GM23338 (cell line): ENCODE data around the gene ARSB. TPM values are rescaled to one million over a fixed set of nuclear protein-coding genes. Genes with fewer than 3 reads are reported as not detected.

Experiments used
- ATAC-seq: fragments of 200-7000 bp; cut with Tn5 transposase; 3 replicates; pipeline ENCODE4 v1.9.1; 2020
- DNase-seq: peaks from one replicate; pipeline ENCODE4 v3.0.0-alpha.2; 2015; ENCODE audit warnings: low spot score
- H2AFZ ChIP-seq: fragments of 200-600 bp; sonication (generic); 2 replicates; pipeline ENCODE4 v1.8.0; 2016; ENCODE audit warnings: antibody characterized with exemption, mild to moderate bottlenecking, moderate library complexity
- H3F3A ChIP-seq: fragments of 200-600 bp; sonication (generic); replicated peaks from 2 replicates; pipeline ENCODE4 v1.8.0; 2017; ENCODE audit warnings: antibody characterized with exemption, mixed run types, low read depth
- H3K27ac ChIP-seq: fragments of 200-600 bp; sonication (generic); 2 replicates; pipeline ENCODE4 v1.6.1; 2016; ENCODE audit warnings: low read depth
- H3K27me3 ChIP-seq: fragments of 200-600 bp; sonication (generic); 2 replicates; pipeline ENCODE4 v1.8.0; 2016; ENCODE audit warnings: mild to moderate bottlenecking, mixed run types, moderate library complexity; ENCODE audit not compliant: insufficient read depth
- H3K36me3 ChIP-seq: fragments of 200-600 bp; sonication (generic); 2 replicates; pipeline ENCODE4 v1.8.0; 2016; ENCODE audit warnings: mild to moderate bottlenecking; ENCODE audit not compliant: insufficient read depth
- H3K4me1 ChIP-seq: fragments of 200-600 bp; sonication (generic); 2 replicates; pipeline ENCODE4 v1.8.0; 2016; ENCODE audit warnings: mild to moderate bottlenecking, moderate library complexity; ENCODE audit not compliant: insufficient read depth
- H3K4me2 ChIP-seq: fragments of 200-600 bp; sonication (generic); 2 replicates; pipeline ENCODE4 v1.7.1; 2017; ENCODE audit warnings: mixed run types
- H3K4me3 ChIP-seq: fragments of 200-600 bp; sonication (generic); 2 replicates; pipeline ENCODE4 v1.6.1; 2016; ENCODE audit warnings: mixed run types
- H3K79me2 ChIP-seq: fragments of 200-600 bp; sonication (generic); replicated peaks from 2 replicates; pipeline ENCODE4 v1.8.0; 2017; ENCODE audit warnings: mild to moderate bottlenecking; ENCODE audit not compliant: insufficient read depth
- H3K9me2 ChIP-seq: fragments of 200-600 bp; sonication (generic); 2 replicates; pipeline ENCODE4 v1.8.0; 2017; ENCODE audit not compliant: insufficient read depth
- H4K20me1 ChIP-seq: fragments of 200-600 bp; sonication (generic); replicated peaks from 2 replicates; pipeline ENCODE4 v1.8.0; 2017; ENCODE audit warnings: mild to moderate bottlenecking; ENCODE audit not compliant: insufficient read depth
- H3K27ac Mint-ChIP-seq: 2 replicates; pipeline ENCODE4 v1.8.0; 2020; ENCODE audit warnings: inconsistent platforms, mild to moderate bottlenecking, moderate library complexity, mixed read lengths
- H3K27me3 Mint-ChIP-seq: 3 replicates; pipeline ENCODE4 v1.8.0; 2022; ENCODE audit warnings: low read depth, mild to moderate bottlenecking, moderate library complexity, mixed read lengths, inconsistent platforms; ENCODE audit not compliant: insufficient read depth, poor library complexity
- H3K36me3 Mint-ChIP-seq: 3 replicates; pipeline ENCODE4 v1.8.0; 2021; ENCODE audit warnings: low read depth, mild to moderate bottlenecking, inconsistent platforms, moderate library complexity, mixed read lengths
- H3K4me1 Mint-ChIP-seq: 3 replicates; pipeline ENCODE4 v1.8.0; 2020; ENCODE audit warnings: mild to moderate bottlenecking, inconsistent platforms, mixed read lengths
- H3K4me3 Mint-ChIP-seq: 3 replicates; pipeline ENCODE4 v1.8.0; 2021; ENCODE audit warnings: moderate library complexity, mild to moderate bottlenecking, inconsistent platforms, mixed read lengths
- H3K9me3 Mint-ChIP-seq: 3 replicates; pipeline ENCODE4 v1.8.0; 2020; ENCODE audit warnings: moderate library complexity, mild to moderate bottlenecking, inconsistent platforms, mixed read lengths
- CREB1 ChIP-seq: fragments of 250-450 bp; sonication (Bioruptor Pico); IDR thresholded peaks from 2 replicates; pipeline ENCODE4 v1.5.0; 2020; ENCODE audit warnings: low read depth, mild to moderate bottlenecking, moderate library complexity
- EZH2 ChIP-seq: fragments of 200-600 bp; sonication (generic); IDR thresholded peaks from one replicate; pipeline ENCODE4 v1.8.0; 2017; ENCODE audit warnings: antibody characterized with exemption, mild to moderate bottlenecking, low read depth; ENCODE audit not compliant: unreplicated experiment
- EZH2phosphoT487 ChIP-seq: fragments of 200-600 bp; sonication (generic); IDR thresholded peaks from one replicate; pipeline ENCODE4 v1.8.1; 2018; ENCODE audit warnings: antibody characterized with exemption; ENCODE audit not compliant: unreplicated experiment
- JUNB ChIP-seq: IDR thresholded peaks from one replicate; pipeline ENCODE4 v1.6.1; 2016; ENCODE audit warnings: antibody characterized with exemption; ENCODE audit not compliant: unreplicated experiment
- NANOG ChIP-seq: IDR thresholded peaks from 2 replicates; pipeline ENCODE4 v1.6.1; 2016; ENCODE audit warnings: antibody characterized with exemption, borderline replicate concordance
- POLR2AphosphoS5 ChIP-seq: IDR thresholded peaks from 2 replicates; pipeline ENCODE4 v1.6.1; 2016; ENCODE audit warnings: antibody characterized with exemption, low read depth
- STAT1 ChIP-seq: IDR thresholded peaks from one replicate; pipeline ENCODE4 v1.6.1; 2016; ENCODE audit warnings: antibody characterized with exemption; ENCODE audit not compliant: unreplicated experiment
- ZNF114 ChIP-seq: fragments of 250-450 bp; sonication (Bioruptor Pico); IDR thresholded peaks from 2 replicates; pipeline ENCODE4 v1.5.0; 2020; ENCODE audit warnings: mild to moderate bottlenecking, moderate library complexity
- ZNF331 ChIP-seq: fragments of 250-450 bp; sonication (Bioruptor Pico); IDR thresholded peaks from 2 replicates; pipeline ENCODE4 v1.5.0; 2020; ENCODE audit warnings: low read depth, mild to moderate bottlenecking, moderate library complexity
- polyA plus RNA-seq: library from polyadenylated mRNA; unstranded; fragments of >200 nt; fragmentation: Nextera tagmentation; extraction: Ambion mirVana; gene quantifications from 2 replicates; pipeline ENCODE4 v1.2.1, GENCODE V29; 2016
- total RNA-seq: library from RNA; depleted of rRNA; stranded (reverse); fragments of >200 nt; shearing (Covaris generic); gene quantifications from 2 replicates; pipeline ENCODE4 v1.2.3, GENCODE V29; 2014
- TF ChIP-seq, protein P1 (sequence below): IDR thresholded peaks from one replicate; pipeline ENCODE4 v1.6.1; 2018; ENCODE audit warnings: antibody characterized with exemption; ENCODE audit not compliant: unreplicated experiment
- TF ChIP-seq, protein P2 (sequence below): IDR thresholded peaks from 2 replicates; pipeline ENCODE4 v1.6.1; 2016; ENCODE audit warnings: antibody characterized with exemption
- TF ChIP-seq, protein P3 (sequence below), 2 experiments: fragments of 200-600 bp in 1 of 2; sonication (generic) in 1 of 2; conservative IDR thresholded peaks; 2 replicates each; pipeline versions ENCODE4 v1.5.1 to v1.6.1; 2016 to 2017; ENCODE audit warnings: antibody characterized with exemption in 2 of 2, low read depth in 2 of 2, mild to moderate bottlenecking in 2 of 2, moderate library complexity in 1 of 2
- TF ChIP-seq, protein P4 (sequence below): fragments of 250-450 bp; sonication (Bioruptor Pico); IDR thresholded peaks from 2 replicates; pipeline ENCODE4 v1.5.0; 2020; ENCODE audit warnings: mild to moderate bottlenecking, moderate library complexity

The ARSB gene
- total and polyA plus RNA-seq, 2 experiments from 2014 or later = 7.4 to 24.6 TPM

DNA sequence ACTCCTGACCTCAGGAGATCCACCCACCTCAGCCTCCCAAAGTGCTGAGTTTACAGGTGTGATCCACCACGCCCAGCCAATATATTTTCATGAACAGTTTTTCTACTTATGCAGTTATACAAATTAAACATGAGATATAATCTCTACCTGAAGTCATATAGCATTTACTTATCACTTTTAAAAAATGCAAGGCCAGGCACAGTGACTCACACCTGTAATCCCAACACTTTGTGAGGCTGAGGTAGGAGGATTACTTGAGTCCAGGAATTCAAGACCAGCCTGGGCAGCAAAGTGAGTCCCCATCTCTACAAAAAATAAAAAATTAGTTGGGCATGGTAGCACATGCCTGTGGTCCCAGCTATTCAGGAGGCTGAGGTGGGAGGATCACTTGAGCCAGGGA, 171.8 kb downstream of the ARSB start:
- H4K20me1 ChIP-seq = no peaks in the 10 kb centered on the region
- no peak overlapping the region for H3K4me3 ChIP-seq
- H3K9me2 ChIP-seq = no peaks in the 10 kb centered on the region
- Mint-ChIP-seq H3K4me3 (no peak overlapping the region), H3K36me3 (no peaks in the 10 kb centered on the region), H3K9me3 (no peaks in the 10 kb centered on the region), H3K4me1 (peaks cover 14% of the 10 kb centered on the region), H3K27ac (no peak overlapping the region), H3K27me3 (peaks cover 3% of the 10 kb centered on the region)
- no peaks in the 10 kb centered on the region for H3K36me3 ChIP-seq
- no peak overlapping the region for H3K27ac ChIP-seq
- H3K79me2 ChIP-seq = no peaks in the 10 kb centered on the region
- no peak for ATAC-seq
- DNase-seq = no peak
- no peak for TF ChIP-seq POLR2AphosphoS5
- TF ChIP-seq, protein P1, sequence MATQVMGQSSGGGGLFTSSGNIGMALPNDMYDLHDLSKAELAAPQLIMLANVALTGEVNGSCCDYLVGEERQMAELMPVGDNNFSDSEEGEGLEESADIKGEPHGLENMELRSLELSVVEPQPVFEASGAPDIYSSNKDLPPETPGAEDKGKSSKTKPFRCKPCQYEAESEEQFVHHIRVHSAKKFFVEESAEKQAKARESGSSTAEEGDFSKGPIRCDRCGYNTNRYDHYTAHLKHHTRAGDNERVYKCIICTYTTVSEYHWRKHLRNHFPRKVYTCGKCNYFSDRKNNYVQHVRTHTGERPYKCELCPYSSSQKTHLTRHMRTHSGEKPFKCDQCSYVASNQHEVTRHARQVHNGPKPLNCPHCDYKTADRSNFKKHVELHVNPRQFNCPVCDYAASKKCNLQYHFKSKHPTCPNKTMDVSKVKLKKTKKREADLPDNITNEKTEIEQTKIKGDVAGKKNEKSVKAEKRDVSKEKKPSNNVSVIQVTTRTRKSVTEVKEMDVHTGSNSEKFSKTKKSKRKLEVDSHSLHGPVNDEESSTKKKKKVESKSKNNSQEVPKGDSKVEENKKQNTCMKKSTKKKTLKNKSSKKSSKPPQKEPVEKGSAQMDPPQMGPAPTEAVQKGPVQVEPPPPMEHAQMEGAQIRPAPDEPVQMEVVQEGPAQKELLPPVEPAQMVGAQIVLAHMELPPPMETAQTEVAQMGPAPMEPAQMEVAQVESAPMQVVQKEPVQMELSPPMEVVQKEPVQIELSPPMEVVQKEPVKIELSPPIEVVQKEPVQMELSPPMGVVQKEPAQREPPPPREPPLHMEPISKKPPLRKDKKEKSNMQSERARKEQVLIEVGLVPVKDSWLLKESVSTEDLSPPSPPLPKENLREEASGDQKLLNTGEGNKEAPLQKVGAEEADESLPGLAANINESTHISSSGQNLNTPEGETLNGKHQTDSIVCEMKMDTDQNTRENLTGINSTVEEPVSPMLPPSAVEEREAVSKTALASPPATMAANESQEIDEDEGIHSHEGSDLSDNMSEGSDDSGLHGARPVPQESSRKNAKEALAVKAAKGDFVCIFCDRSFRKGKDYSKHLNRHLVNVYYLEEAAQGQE = no peak
- TF ChIP-seq, protein P2, sequence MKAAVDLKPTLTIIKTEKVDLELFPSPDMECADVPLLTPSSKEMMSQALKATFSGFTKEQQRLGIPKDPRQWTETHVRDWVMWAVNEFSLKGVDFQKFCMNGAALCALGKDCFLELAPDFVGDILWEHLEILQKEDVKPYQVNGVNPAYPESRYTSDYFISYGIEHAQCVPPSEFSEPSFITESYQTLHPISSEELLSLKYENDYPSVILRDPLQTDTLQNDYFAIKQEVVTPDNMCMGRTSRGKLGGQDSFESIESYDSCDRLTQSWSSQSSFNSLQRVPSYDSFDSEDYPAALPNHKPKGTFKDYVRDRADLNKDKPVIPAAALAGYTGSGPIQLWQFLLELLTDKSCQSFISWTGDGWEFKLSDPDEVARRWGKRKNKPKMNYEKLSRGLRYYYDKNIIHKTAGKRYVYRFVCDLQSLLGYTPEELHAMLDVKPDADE = no peak
- TF ChIP-seq JUNB = no peak
- no peak for TF ChIP-seq NANOG
- TF ChIP-seq EZH2 = no peak
- TF ChIP-seq CREB1 (CRISPR knock-in tag) = no peak
- TF ChIP-seq EZH2phosphoT487 = no peak
- TF ChIP-seq, protein P3, sequence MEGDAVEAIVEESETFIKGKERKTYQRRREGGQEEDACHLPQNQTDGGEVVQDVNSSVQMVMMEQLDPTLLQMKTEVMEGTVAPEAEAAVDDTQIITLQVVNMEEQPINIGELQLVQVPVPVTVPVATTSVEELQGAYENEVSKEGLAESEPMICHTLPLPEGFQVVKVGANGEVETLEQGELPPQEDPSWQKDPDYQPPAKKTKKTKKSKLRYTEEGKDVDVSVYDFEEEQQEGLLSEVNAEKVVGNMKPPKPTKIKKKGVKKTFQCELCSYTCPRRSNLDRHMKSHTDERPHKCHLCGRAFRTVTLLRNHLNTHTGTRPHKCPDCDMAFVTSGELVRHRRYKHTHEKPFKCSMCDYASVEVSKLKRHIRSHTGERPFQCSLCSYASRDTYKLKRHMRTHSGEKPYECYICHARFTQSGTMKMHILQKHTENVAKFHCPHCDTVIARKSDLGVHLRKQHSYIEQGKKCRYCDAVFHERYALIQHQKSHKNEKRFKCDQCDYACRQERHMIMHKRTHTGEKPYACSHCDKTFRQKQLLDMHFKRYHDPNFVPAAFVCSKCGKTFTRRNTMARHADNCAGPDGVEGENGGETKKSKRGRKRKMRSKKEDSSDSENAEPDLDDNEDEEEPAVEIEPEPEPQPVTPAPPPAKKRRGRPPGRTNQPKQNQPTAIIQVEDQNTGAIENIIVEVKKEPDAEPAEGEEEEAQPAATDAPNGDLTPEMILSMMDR (conservative IDR thresholded peaks at IDR 0.05; ENCODE audit: low read depth in 2 of 2) = no peak
- TF ChIP-seq ZNF114 = no peak
- TF ChIP-seq, protein P4, sequence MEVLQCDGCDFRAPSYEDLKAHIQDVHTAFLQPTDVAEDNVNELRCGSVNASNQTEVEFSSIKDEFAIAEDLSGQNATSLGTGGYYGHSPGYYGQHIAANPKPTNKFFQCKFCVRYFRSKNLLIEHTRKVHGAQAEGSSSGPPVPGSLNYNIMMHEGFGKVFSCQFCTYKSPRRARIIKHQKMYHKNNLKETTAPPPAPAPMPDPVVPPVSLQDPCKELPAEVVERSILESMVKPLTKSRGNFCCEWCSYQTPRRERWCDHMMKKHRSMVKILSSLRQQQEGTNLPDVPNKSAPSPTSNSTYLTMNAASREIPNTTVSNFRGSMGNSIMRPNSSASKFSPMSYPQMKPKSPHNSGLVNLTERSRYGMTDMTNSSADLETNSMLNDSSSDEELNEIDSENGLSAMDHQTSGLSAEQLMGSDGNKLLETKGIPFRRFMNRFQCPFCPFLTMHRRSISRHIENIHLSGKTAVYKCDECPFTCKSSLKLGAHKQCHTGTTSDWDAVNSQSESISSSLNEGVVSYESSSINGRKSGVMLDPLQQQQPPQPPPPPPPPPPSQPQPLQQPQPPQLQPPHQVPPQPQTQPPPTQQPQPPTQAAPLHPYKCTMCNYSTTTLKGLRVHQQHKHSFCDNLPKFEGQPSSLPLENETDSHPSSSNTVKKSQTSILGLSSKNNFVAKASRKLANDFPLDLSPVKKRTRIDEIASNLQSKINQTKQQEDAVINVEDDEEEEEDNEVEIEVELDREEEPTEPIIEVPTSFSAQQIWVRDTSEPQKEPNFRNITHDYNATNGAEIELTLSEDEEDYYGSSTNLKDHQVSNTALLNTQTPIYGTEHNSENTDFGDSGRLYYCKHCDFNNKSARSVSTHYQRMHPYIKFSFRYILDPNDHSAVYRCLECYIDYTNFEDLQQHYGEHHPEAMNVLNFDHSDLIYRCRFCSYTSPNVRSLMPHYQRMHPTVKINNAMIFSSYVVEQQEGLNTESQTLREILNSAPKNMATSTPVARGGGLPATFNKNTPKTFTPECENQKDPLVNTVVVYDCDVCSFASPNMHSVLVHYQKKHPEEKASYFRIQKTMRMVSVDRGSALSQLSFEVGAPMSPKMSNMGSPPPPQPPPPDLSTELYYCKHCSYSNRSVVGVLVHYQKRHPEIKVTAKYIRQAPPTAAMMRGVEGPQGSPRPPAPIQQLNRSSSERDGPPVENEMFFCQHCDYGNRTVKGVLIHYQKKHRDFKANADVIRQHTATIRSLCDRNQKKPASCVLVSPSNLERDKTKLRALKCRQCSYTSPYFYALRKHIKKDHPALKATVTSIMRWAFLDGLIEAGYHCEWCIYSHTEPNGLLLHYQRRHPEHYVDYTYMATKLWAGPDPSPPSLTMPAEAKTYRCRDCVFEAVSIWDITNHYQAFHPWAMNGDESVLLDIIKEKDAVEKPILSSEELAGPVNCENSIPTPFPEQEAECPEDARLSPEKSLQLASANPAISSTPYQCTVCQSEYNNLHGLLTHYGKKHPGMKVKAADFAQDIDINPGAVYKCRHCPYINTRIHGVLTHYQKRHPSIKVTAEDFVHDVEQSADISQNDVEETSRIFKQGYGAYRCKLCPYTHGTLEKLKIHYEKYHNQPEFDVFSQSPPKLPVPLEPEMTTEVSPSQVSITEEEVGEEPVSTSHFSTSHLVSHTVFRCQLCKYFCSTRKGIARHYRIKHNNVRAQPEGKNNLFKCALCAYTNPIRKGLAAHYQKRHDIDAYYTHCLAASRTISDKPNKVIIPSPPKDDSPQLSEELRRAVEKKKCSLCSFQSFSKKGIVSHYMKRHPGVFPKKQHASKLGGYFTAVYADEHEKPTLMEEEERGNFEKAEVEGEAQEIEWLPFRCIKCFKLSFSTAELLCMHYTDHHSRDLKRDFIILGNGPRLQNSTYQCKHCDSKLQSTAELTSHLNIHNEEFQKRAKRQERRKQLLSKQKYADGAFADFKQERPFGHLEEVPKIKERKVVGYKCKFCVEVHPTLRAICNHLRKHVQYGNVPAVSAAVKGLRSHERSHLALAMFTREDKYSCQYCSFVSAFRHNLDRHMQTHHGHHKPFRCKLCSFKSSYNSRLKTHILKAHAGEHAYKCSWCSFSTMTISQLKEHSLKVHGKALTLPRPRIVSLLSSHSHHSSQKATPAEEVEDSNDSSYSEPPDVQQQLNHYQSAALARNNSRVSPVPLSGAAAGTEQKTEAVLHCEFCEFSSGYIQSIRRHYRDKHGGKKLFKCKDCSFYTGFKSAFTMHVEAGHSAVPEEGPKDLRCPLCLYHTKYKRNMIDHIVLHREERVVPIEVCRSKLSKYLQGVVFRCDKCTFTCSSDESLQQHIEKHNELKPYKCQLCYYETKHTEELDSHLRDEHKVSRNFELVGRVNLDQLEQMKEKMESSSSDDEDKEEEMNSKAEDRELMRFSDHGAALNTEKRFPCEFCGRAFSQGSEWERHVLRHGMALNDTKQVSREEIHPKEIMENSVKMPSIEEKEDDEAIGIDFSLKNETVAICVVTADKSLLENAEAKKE = no peak
- no peak for TF ChIP-seq STAT1
- TF ChIP-seq ZNF331 (CRISPR knock-in tag) = no peak
- no peaks in the 10 kb centered on the region for H3F3A ChIP-seq
- no peak overlapping the region for H2AFZ ChIP-seq
- H3K27me3 ChIP-seq = no peaks in the 10 kb centered on the region
- H3K4me1 ChIP-seq = peaks cover 4% of the 10 kb centered on the region; the same call in 1 of the 2 replicates
- H3K4me2 ChIP-seq = no peak overlapping the region
